Keratinocyte (primary cell): ENCODE results near the gene ASTN2. TPM values are rescaled to one million over a fixed set of nuclear protein-coding genes. Genes with fewer than 3 reads are reported as not detected.
"Not testable (repeated sequence)": the region's sequence is repeated elsewhere in the genome, so short reads cannot be mapped to it uniquely, and the experiment has no call there.

Experiments used
- DNase-seq: peaks from one replicate; pipeline ENCODE4 v3.0.0-alpha.2; 2011; ENCODE audit warnings: low read depth, missing footprints, low spot score
- FAIRE-seq: peaks from 2 replicates; lab custom pipeline; 2011; peaks lifted over from hg19 to GRCh38; lab: Jason Lieb, UNC
- H2AFZ ChIP-seq: 2 replicates; pipeline ENCODE4 v1.6.0; 2012; ENCODE audit warnings: low read length, control low read depth, inconsistent platforms; ENCODE audit not compliant: control insufficient read depth
- H3K27ac ChIP-seq: 2 replicates; pipeline ENCODE4 v1.5.1; 2011; ENCODE audit warnings: low read length; ENCODE audit not compliant: control insufficient read depth, insufficient read depth
- H3K27me3 ChIP-seq: 3 replicates; pipeline ENCODE4 v1.6.0; 2011; ENCODE audit warnings: low read length; ENCODE audit not compliant: control insufficient read depth, insufficient read depth; ENCODE audit errors: extremely low read depth
- H3K36me3 ChIP-seq, 2 experiments: 2 replicates in 1 of 2; 3 replicates in 1 of 2; pipeline ENCODE4 v1.5.1; 2011; ENCODE audit warnings: low read length in 2 of 2, mild to moderate bottlenecking in 1 of 2; ENCODE audit not compliant: control insufficient read depth in 2 of 2, insufficient read depth in 2 of 2; ENCODE audit errors: extremely low read depth in 1 of 2
- H3K4me1 ChIP-seq: 3 replicates; pipeline ENCODE4 v1.5.1; 2011; ENCODE audit warnings: low read length; ENCODE audit not compliant: control insufficient read depth, insufficient read depth; ENCODE audit errors: extremely low read depth
- H3K4me2 ChIP-seq: 3 replicates; pipeline ENCODE4 v1.6.0; 2011; ENCODE audit warnings: low read depth, low read length; ENCODE audit not compliant: control insufficient read depth, insufficient read depth; ENCODE audit errors: extremely low read depth
- H3K4me3 ChIP-seq, 3 experiments: fragments of 200-600 bp in 1 of 3; sonication (generic) in 1 of 3; 2 replicates in 2 of 3; 3 replicates in 1 of 3; pipeline ENCODE4 v1.5.1; 2011 to 2016; ENCODE audit warnings: low read length in 3 of 3, mild to moderate bottlenecking in 3 of 3, control low read depth in 2 of 3, inconsistent platforms in 1 of 3, low read depth in 1 of 3, mixed read lengths in 1 of 3, mixed run types in 1 of 3, moderate library complexity in 1 of 3; ENCODE audit not compliant: control insufficient read depth in 2 of 3, insufficient read depth in 2 of 3; ENCODE audit errors: extremely low read depth in 1 of 3
- H3K79me2 ChIP-seq: 2 replicates; pipeline ENCODE4 v1.6.0; 2012; ENCODE audit warnings: low read length; ENCODE audit not compliant: control insufficient read depth, insufficient read depth
- H3K9ac ChIP-seq: 3 replicates; pipeline ENCODE4 v1.6.0; 2011; ENCODE audit warnings: low read length; ENCODE audit not compliant: control insufficient read depth, insufficient read depth; ENCODE audit errors: extremely low read depth
- H3K9me1 ChIP-seq: 3 replicates; pipeline ENCODE4 v1.6.0; 2011; ENCODE audit warnings: low read length; ENCODE audit not compliant: control insufficient read depth, insufficient read depth; ENCODE audit errors: extremely low read depth
- H3K9me3 ChIP-seq: 2 replicates; pipeline ENCODE4 v1.5.1; 2012; ENCODE audit warnings: low read depth, low read length; ENCODE audit not compliant: control insufficient read depth
- H4K20me1 ChIP-seq: 3 replicates; pipeline ENCODE4 v1.6.0; 2011; ENCODE audit warnings: low read length; ENCODE audit not compliant: control insufficient read depth, insufficient read depth; ENCODE audit errors: extremely low read depth
- EZH2 ChIP-seq: IDR thresholded peaks from one replicate; pipeline ENCODE4 v1.6.1; 2012; ENCODE audit warnings: inconsistent platforms, mild to moderate bottlenecking, low read length, moderate library complexity
- dilution Hi-C: fragments of 300-500 bp; cut with MboI; formaldehyde crosslinking; loops from one replicate; pipeline ENCODE4 v1.7.0; 2020; ENCODE audit warnings: low sequenced_read_pairs; ENCODE audit not compliant: extremely low pct_ligation_motif_present
- polyA plus RNA-seq, 5 experiments: library from polyadenylated mRNA; depleted of rRNA in 3 of 5; stranded (reverse) in 3 of 5; stranded (forward) in 1 of 5; unstranded in 1 of 5; fragments of >200 nt; gene quantifications; 1 replicate in 1 of 5; 2 replicates in 3 of 5; 3 replicates in 1 of 5; pipeline versions ENCODE4 v1.2.1 to v1.2.3, GENCODE V29; 2011 to 2012; ENCODE audit warnings: missing spikeins in 2 of 5, low read depth in 1 of 5, low replicate concordance in 1 of 5
- TF ChIP-seq, protein P1 (sequence below), 3 experiments: IDR thresholded peaks in 1 of 3; conservative IDR thresholded peaks in 1 of 3; optimal IDR thresholded peaks in 1 of 3; 2 replicates in 2 of 3; 3 replicates in 1 of 3; pipeline versions ENCODE3 to v1.5.1; 2011; ENCODE audit warnings: low read length in 3 of 3, mild to moderate bottlenecking in 3 of 3, moderate library complexity in 2 of 3, control low read depth in 1 of 3, inconsistent platforms in 1 of 3; ENCODE audit not compliant: insufficient read depth in 2 of 3; ENCODE audit errors: extremely low read depth in 1 of 3

ASTN2 gene
- polyA plus RNA-seq, 1 donor (not counting 4 experiments of a cell fraction or from before 2014, with no cell fraction given): 0.31 TPM

DNA sequence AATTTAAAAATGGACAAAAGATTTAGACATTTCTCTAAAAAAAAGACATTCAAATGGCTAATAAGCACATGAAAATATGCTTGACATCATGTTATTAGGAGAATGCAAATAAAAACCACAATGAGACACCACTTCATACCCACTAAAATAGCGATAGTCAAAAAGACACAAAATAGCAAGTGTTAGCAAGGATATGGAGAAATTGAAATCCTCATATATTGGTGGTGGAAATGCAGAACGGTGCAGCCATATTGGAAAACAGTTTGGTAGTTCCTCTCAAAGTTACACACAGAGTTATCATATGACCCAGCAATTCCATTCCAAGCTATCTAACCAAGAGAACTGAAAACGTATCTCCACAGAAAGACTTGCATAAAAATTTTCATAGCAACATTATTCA lies 955.3 kb downstream of the ASTN2 start:
- Histone ChIP-seq H3K9me1 (no peaks in the 10 kb centered on the region), H3K4me2 (no peak overlapping the region), H3K4me3 (no peak overlapping the region), H3K36me3 (no peaks in the 10 kb centered on the region), H3K4me1 (no peaks in the 10 kb centered on the region), H3K79me2 (no peaks in the 10 kb centered on the region), H3K27me3 (no peaks in the 10 kb centered on the region), H4K20me1 (no peaks in the 10 kb centered on the region), H3K9ac (no peak overlapping the region), H3K9me3 (no peaks in the 10 kb centered on the region), H3K27ac (no peak overlapping the region), H2AFZ (no peak overlapping the region)
- no peak for TF ChIP-seq EZH2
- TF ChIP-seq, protein P1, sequence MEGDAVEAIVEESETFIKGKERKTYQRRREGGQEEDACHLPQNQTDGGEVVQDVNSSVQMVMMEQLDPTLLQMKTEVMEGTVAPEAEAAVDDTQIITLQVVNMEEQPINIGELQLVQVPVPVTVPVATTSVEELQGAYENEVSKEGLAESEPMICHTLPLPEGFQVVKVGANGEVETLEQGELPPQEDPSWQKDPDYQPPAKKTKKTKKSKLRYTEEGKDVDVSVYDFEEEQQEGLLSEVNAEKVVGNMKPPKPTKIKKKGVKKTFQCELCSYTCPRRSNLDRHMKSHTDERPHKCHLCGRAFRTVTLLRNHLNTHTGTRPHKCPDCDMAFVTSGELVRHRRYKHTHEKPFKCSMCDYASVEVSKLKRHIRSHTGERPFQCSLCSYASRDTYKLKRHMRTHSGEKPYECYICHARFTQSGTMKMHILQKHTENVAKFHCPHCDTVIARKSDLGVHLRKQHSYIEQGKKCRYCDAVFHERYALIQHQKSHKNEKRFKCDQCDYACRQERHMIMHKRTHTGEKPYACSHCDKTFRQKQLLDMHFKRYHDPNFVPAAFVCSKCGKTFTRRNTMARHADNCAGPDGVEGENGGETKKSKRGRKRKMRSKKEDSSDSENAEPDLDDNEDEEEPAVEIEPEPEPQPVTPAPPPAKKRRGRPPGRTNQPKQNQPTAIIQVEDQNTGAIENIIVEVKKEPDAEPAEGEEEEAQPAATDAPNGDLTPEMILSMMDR (optimal IDR thresholded peaks at IDR 0.05 in 1 of 3, IDR thresholded peaks at IDR 0.05 in 1 of 3, conservative IDR thresholded peaks at IDR 0.05 in 1 of 3; ENCODE audit: extremely low read depth in 1 of 3, insufficient read depth in 2 of 3, low read length in 3 of 3): no peak
- FAIRE-seq (no peak), DNase-seq (no peak)
- dilution Hi-C loops: no loop called here

DNA sequence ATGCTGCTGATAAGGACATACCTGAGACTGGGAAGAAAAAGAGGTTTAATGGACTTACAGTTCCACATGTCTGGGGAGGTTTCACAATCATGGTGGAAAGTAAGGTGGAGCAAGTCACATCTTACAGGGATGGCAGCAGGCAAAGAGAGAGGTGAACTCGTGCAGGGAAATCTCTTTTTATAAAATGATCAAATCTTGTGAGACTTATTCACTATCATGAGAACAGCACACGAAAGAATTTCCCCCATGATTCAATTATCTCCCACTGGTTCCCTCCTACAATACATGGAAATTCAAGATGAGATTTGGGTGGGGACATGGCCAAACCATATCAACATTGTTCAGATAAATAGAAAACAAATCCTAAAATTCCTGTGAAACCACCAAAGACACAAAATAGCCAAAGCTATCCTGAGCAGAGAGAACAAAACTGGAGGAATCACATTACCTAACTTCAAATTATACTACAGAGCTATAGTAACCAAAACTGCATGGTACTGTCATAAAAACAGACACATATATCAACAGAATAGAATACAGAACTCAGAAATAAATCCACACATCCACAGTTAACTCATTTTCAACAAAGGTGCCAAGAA lies 958.3 kb downstream of the ASTN2 start:
- no peak overlapping the region for H3K4me2 ChIP-seq
- no peak for DNase-seq
- H3K79me2 ChIP-seq: no peaks in the 10 kb centered on the region
- H3K27me3 ChIP-seq: no peaks in the 10 kb centered on the region
- no peak overlapping the region for H3K9ac ChIP-seq
- no peaks in the 10 kb centered on the region for H3K4me1 ChIP-seq
- no peaks in the 10 kb centered on the region for H3K36me3 ChIP-seq
- H4K20me1 ChIP-seq: no peaks in the 10 kb centered on the region
- no peaks in the 10 kb centered on the region for H3K9me1 ChIP-seq
- H3K9me3 ChIP-seq: no peaks in the 10 kb centered on the region
- H3K4me3 ChIP-seq: no peak overlapping the region
- FAIRE-seq: no peak
- TF ChIP-seq, protein P1 (optimal IDR thresholded peaks at IDR 0.05 in 1 of 3, IDR thresholded peaks at IDR 0.05 in 1 of 3, conservative IDR thresholded peaks at IDR 0.05 in 1 of 3; ENCODE audit: extremely low read depth in 1 of 3, insufficient read depth in 2 of 3, low read length in 3 of 3): no peak
- no peak for TF ChIP-seq EZH2
- no peak overlapping the region for H2AFZ ChIP-seq
- no peak overlapping the region for H3K27ac ChIP-seq
- dilution Hi-C loops: no loop called here

DNA sequence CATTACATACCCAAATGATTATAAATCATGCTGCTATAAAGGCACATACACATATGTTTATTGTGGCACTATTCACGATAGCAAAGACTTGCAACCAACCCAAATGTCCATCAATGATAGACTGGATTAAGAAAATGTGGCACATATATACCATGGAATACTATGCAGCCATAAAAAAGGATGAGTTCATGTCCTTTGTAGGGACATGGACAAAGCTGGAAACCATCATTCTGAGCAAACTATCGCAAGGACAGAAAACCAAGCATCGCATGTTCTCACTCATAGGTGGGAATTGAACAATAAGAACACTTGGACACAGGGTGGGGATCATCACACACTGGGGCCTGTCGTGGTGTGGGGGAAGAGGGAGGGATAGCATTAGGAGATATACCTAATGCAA lies 960.3 kb downstream of the ASTN2 start:
- H3K79me2 ChIP-seq, H3K9me1 ChIP-seq, H3K9me3 ChIP-seq, dilution Hi-C loops, H3K27ac ChIP-seq, H3K4me2 ChIP-seq, DNase-seq, FAIRE-seq, H4K20me1 ChIP-seq, H2AFZ ChIP-seq, H3K9ac ChIP-seq, H3K27me3 ChIP-seq, H3K36me3 ChIP-seq, H3K4me3 ChIP-seq, H3K4me1 ChIP-seq: not testable (repeated sequence)
